ENCODE measurements around the gene BNC2.
A peak's percentile ranks its signal among the peaks of the same experiment; 100 is the strongest.

The BNC2 gene

GRCh38 chr9:16735001-16735400 lies 135.5 kb downstream of the BNC2 start:
- no peak for DNase-seq (ENCODE audit: low read depth, low spot score)
- no peak for TF ChIP-seq CTCF (IDR thresholded peaks at IDR 0.05; ENCODE audit: insufficient read depth, low read length, missing control alignments)
- CTCF ChIA-PET, result interaction anchor here (1.3 kb wide), 1 partner anchor 10 kb away, joined by 3 read pairs; no protein-coding TSS in a partner anchor
- H3K4me3 ChIP-seq (ENCODE audit: low read depth, low read length), result no peak overlapping the region
- POLR2A ChIA-PET, result no interaction called here

DNA sequence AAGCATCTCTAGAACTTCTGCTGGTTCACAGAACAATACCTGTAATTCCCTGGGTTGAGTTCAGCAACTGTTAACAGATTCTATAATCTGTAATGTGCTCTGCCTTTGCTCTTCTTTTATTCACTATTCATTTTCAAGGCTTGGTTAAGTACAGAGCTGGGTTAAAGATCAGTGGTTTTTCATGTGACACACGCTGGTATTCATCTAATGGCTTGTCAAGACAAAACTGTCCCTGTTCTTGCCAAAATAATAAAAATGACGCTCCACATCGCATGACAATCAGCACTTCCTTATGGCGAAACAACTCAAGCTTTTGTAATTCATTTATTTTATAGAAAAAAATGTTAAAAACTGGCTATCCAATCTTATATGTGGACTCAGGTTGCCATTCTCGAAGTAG lies 137.9 kb downstream of the BNC2 start:
- CTCF ChIA-PET, result no interaction called here
- no peak overlapping the region for H3K4me3 ChIP-seq (ENCODE audit: low read depth, low read length)
- TF ChIP-seq CTCF (IDR thresholded peaks at IDR 0.05; ENCODE audit: insufficient read depth, low read length, missing control alignments), result no peak
- no peak for DNase-seq (ENCODE audit: low read depth, low spot score)
- POLR2A ChIA-PET, result no interaction called here

- CTCF ChIA-PET, result no interaction called here
- no peak for DNase-seq (ENCODE audit: low read depth, low spot score)
- POLR2A ChIA-PET, result no interaction called here
- H3K4me3 ChIP-seq (ENCODE audit: low read depth, low read length), result no peak overlapping the region
- TF ChIP-seq CTCF (IDR thresholded peaks at IDR 0.05; ENCODE audit: insufficient read depth, low read length, missing control alignments), result no peak
Measured at GRCh38 chr9:16730162-16730561, 140.3 kb downstream of the BNC2 start.

DNA sequence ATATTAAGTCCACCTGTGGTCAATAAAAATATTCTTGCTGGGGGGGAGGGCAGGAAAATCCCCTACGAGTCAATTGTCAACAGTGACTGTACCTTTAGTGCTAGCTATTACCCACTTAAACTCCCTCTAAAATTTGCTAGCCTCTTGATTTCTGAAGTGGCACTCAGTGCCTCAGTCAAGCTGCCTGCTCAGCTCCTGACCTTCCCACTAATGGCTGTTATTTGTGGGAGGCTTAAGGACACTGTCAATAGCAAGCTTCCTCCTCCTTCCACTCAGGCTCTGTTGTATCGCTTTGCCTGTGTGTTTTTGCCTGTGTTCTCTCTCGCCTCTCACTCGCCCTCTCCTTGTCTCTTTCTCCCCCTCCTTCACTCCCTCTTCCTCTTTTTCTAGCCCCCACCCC lies 140.8 kb downstream of the BNC2 start:
- POLR2A ChIA-PET, result interaction anchor here (1.3 kb wide), 1 partner anchor 25 kb away, joined by 4 read pairs; no protein-coding TSS in a partner anchor
- no peak overlapping the region for H3K4me3 ChIP-seq (ENCODE audit: low read depth, low read length)
- CTCF ChIA-PET, result interaction anchor here (1.1 kb wide), 1 partner anchor 139 kb away, joined by 3 read pairs; no protein-coding TSS in a partner anchor
- DNase-seq (ENCODE audit: low read depth, low spot score), result no peak
- no peak for TF ChIP-seq CTCF (IDR thresholded peaks at IDR 0.05; ENCODE audit: insufficient read depth, low read length, missing control alignments)

DNA sequence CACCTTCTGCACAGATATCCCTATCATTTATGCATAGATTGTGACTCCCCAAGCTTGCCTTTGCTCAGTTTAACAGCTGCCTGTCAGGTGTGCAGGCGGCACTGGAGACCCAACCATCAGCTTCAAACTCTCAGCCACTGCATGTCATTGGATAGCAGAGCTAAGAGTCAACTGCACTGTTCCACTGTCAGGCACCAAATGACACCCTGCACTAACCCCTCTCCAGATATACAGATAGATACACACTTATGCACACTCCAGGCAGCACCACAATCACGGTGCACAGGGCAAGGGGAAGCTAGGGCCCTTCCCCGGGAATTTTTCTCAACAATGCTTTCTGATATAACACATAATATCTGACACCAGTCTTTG lies 142.3 kb downstream of the BNC2 start:
- H3K4me3 ChIP-seq (ENCODE audit: low read depth, low read length), result peak overlapping the region; percentile 69
- no peak for DNase-seq (ENCODE audit: low read depth, low spot score)
- CTCF ChIA-PET, result interaction anchor here (0.8 to 1.0 kb wide), 3 partner anchors 10 to 891 kb away, joined by 3 read pairs; no protein-coding TSS in a partner anchor
- TF ChIP-seq CTCF (IDR thresholded peaks at IDR 0.05; ENCODE audit: insufficient read depth, low read length, missing control alignments), result no peak
- POLR2A ChIA-PET, result interaction anchor here (1.0 to 1.3 kb wide), 2 partner anchors 23 to 37 kb away, joined by 4 read pairs; no protein-coding TSS in a partner anchor

DNA sequence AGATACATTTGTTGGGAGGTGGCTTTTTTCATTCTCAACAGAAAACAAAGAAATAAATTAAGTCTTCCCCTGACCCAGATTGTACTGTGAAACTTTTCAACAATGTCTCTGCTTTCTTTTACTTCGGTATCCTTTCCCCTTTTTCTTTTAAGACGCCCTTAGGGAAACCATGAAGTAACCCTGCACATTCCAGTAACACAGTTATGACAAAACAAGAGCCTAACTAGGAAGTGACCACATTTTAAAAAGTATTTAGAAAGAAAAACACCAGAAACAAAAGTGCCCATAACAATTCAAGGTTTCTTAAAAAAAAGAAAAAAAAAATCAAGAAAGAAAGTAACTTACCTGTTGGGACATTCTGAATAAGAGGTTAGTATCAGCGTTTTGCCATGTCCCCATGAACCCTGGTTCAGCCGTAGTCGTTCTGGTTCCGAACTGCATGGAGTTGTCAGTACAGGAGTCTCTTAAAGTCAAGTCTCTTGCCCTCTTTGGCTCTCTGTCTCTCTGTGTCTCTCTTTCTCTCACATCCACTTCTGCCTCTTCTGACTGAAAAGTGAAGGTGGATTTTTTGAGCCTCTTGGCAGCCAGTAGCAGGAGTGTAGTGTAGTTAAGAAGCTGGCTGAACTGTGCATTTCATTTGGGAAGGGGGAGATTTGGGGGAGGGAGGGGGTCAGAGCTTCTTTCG lies 142.9 kb downstream of the BNC2 start:
- DNase-seq (ENCODE audit: low read depth, low spot score), result no peak
- peak overlapping the region; percentile 69 for H3K4me3 ChIP-seq (ENCODE audit: low read depth, low read length)
- ChIA-PET POLR2A (interaction anchor here (1.0 kb wide), 1 partner anchor 37 kb away, joined by 4 read pairs; no protein-coding TSS in a partner anchor), CTCF (interaction anchor here (0.8 to 1.0 kb wide), 2 partner anchors 10 to 14 kb away, joined by 3 read pairs; no protein-coding TSS in a partner anchor)
- no peak for TF ChIP-seq CTCF (IDR thresholded peaks at IDR 0.05; ENCODE audit: insufficient read depth, low read length, missing control alignments)

All from AG04449 (cell line).